ENCODE data around the gene RPL7A. TPM values are rescaled to one million over a fixed set of nuclear protein-coding genes. Genes with fewer than 3 reads are reported as not detected.

The RPL7A gene
- total RNA-seq, 4 donors from 2014 or later = 1,757 to 2,575 (median 2,004) TPM

GRCh38 chr9:133393399-133393798 is 45.4 kb downstream of the RPL7A start:
- H3K9me3 ChIP-seq = no peaks in the 10 kb centered on the region
- H3K27ac ChIP-seq = no peak overlapping the region
- no peak for DNase-seq (ENCODE audit: low spot score in 2 of 2)
- H3K36me3 ChIP-seq = no peaks in the 10 kb centered on the region
- H3K27me3 ChIP-seq = peaks cover 0 to 27% of the 10 kb centered on the region in 2 donors
- no peaks in the 10 kb centered on the region for H3K4me1 ChIP-seq
- 89 to 92% methylated on average over 3 of the region's 3 CpGs for WGBS, 2 donors
- no peak overlapping the region for H3K4me3 ChIP-seq
- TF ChIP-seq POLR2A (IDR thresholded peaks at IDR 0.05) (no peak), CTCF (IDR thresholded peaks at IDR 0.05) (no peak), EP300 (IDR thresholded peaks at IDR 0.05) (no peak)

GRCh38 chr9:133394687-133395271 is 46.8 kb downstream of the RPL7A start:
- Histone ChIP-seq H3K36me3 (no peaks in the 10 kb centered on the region), H3K27me3 (peaks cover 0 to 27% of the 10 kb centered on the region in 2 donors)
- 38 to 57% methylated on average over 5 to 8 of the region's 8 CpGs for WGBS, 2 donors

GRCh38 chr9:133396952-133397351 is 48.9 kb downstream of the RPL7A start:
- peaks cover 0 to 21% of the 10 kb centered on the region in 2 donors for H3K27me3 ChIP-seq
- no peak for TF ChIP-seq CTCF (IDR thresholded peaks at IDR 0.05)
- no peak for TF ChIP-seq POLR2A (IDR thresholded peaks at IDR 0.05)
- TF ChIP-seq EP300 (IDR thresholded peaks at IDR 0.05) = no peak
- H3K36me3 ChIP-seq = peaks cover 0 to 18% (median 0%) of the 10 kb centered on the region in 3 donors
- no peak overlapping the region for H3K27ac ChIP-seq
- no peaks in the 10 kb centered on the region for H3K9me3 ChIP-seq
- H3K4me3 ChIP-seq = no peak overlapping the region
- no peaks in the 10 kb centered on the region for H3K4me1 ChIP-seq
- WGBS, 2 donors = 24 to 26% methylated on average over 13 to 14 of the region's 14 CpGs
- no peak for DNase-seq (ENCODE audit: low spot score in 2 of 2)

More at GRCh38 chr9:133394687-133395271, 46.8 kb downstream of the RPL7A start:
- Histone ChIP-seq H3K27ac (no peak overlapping the region), H3K9me3 (no peaks in the 10 kb centered on the region), H3K4me1 (no peaks in the 10 kb centered on the region), H3K4me3 (no peak overlapping the region)
- DNase-seq (ENCODE audit: low spot score in 2 of 2) = no peak
- TF ChIP-seq CTCF (IDR thresholded peaks at IDR 0.05) (no peak), EP300 (IDR thresholded peaks at IDR 0.05) (no peak), POLR2A (IDR thresholded peaks at IDR 0.05) (no peak)

GRCh38 chr9:133397370-133397769 is 49.4 kb downstream of the RPL7A start:
- H3K4me3 ChIP-seq = no peak overlapping the region
- H3K27me3 ChIP-seq = peaks cover 0 to 18% of the 10 kb centered on the region in 2 donors
- no peak for DNase-seq (ENCODE audit: low spot score in 2 of 2)
- H3K36me3 ChIP-seq = peaks cover 0 to 23% (median 0%) of the 10 kb centered on the region in 3 donors
- WGBS, 2 donors = 71 to 75% methylated on average over 6 of the region's 6 CpGs
- H3K4me1 ChIP-seq = no peaks in the 10 kb centered on the region
- no peak for TF ChIP-seq CTCF (IDR thresholded peaks at IDR 0.05)
- TF ChIP-seq EP300 (IDR thresholded peaks at IDR 0.05) = no peak
- TF ChIP-seq POLR2A (IDR thresholded peaks at IDR 0.05) = no peak
- no peak overlapping the region for H3K27ac ChIP-seq
- H3K9me3 ChIP-seq = no peaks in the 10 kb centered on the region

GRCh38 chr9:133397895-133398294 is 49.9 kb downstream of the RPL7A start:
- WGBS, 2 donors = 48 to 60% methylated on average over 7 to 8 of the region's 9 CpGs

More at GRCh38 chr9:133397895-133398294, 49.9 kb downstream of the RPL7A start:
- H3K27ac ChIP-seq = no peak overlapping the region
- no peak for TF ChIP-seq EP300 (IDR thresholded peaks at IDR 0.05)
- TF ChIP-seq POLR2A (IDR thresholded peaks at IDR 0.05) = no peak
- TF ChIP-seq CTCF (IDR thresholded peaks at IDR 0.05) = no peak
- no peaks in the 10 kb centered on the region for H3K9me3 ChIP-seq
- peaks cover 0 to 18% of the 10 kb centered on the region in 2 donors for H3K27me3 ChIP-seq
- DNase-seq (ENCODE audit: low spot score in 2 of 2) = no peak
- H3K4me3 ChIP-seq = no peak overlapping the region
- H3K36me3 ChIP-seq = peaks cover 0 to 28% (median 0%) of the 10 kb centered on the region in 3 donors
- no peaks in the 10 kb centered on the region for H3K4me1 ChIP-seq

Measured in tibial nerve (tissue), 4 donors.